H1 (cell line): ENCODE data around the gene SLC43A2. TPM values are rescaled to one million over a fixed set of nuclear protein-coding genes. Genes with fewer than 3 reads are reported as not detected.

Source experiments
- BACH1 ChIP-seq: IDR thresholded peaks from 2 replicates; pipeline ENCODE4 v1.6.1; 2012; ENCODE audit warnings: low read length, improper control_type of control experiment
- BCL11A ChIP-seq, 2 experiments: IDR thresholded peaks; one replicate each; pipeline ENCODE4 v1.6.1; 2011; ENCODE audit warnings: low read depth in 2 of 2, low read length in 2 of 2, mild to moderate bottlenecking in 2 of 2
- CBX8 ChIP-seq: fragments of 300-800, 300-1000 bp; sonication (generic); IDR thresholded peaks from 2 replicates; pipeline ENCODE4 v1.7.1; 2016; ENCODE audit warnings: low read depth, low read length, borderline replicate concordance
- GABPA ChIP-seq: IDR thresholded peaks from 2 replicates; pipeline ENCODE4 v1.6.1; 2011; ENCODE audit warnings: mild to moderate bottlenecking, low read length, moderate library complexity, borderline replicate concordance; ENCODE audit not compliant: insufficient read depth
- GTF2F1 ChIP-seq: IDR thresholded peaks from 2 replicates; pipeline ENCODE4 v1.6.1; 2012; ENCODE audit warnings: low read depth, low read length, improper control_type of control experiment, borderline replicate concordance
- HDAC2 ChIP-seq, 2 experiments: fragments of 300-600 bp in 1 of 2; sonication (generic) in 1 of 2; IDR thresholded peaks; 2 replicates each; pipeline ENCODE4 v1.6.1; 2011 to 2012; ENCODE audit warnings: low read depth in 2 of 2, low read length in 2 of 2, mild to moderate bottlenecking in 2 of 2, moderate library complexity in 2 of 2, borderline replicate concordance in 1 of 2, inconsistent platforms in 1 of 2
- KDM1A ChIP-seq: fragments of 200-600, 300-600 bp; sonication (generic); IDR thresholded peaks from 2 replicates; pipeline ENCODE4 v1.7.1; 2016; ENCODE audit warnings: mild to moderate bottlenecking, low read length, borderline replicate concordance
- KDM5A ChIP-seq: fragments of 200-600 bp; IDR thresholded peaks from 2 replicates; pipeline ENCODE4 v1.7.1; 2012; ENCODE audit warnings: mild to moderate bottlenecking, low read length, inconsistent platforms, mixed read lengths
- NANOG ChIP-seq: IDR thresholded peaks from 2 replicates; pipeline ENCODE4 v1.6.1; 2011; ENCODE audit warnings: low read length, low read depth, mild to moderate bottlenecking, inconsistent platforms; ENCODE audit not compliant: insufficient read depth, poor library complexity, severe bottlenecking
- RNF2 ChIP-seq: fragments of 200-900, 300-1000 bp; sonication (generic); IDR thresholded peaks from 2 replicates; pipeline ENCODE4 v1.7.1; 2016; ENCODE audit warnings: borderline replicate concordance, low read depth, mild to moderate bottlenecking, antibody characterized with exemption, low read length; ENCODE audit not compliant: poor library complexity, severe bottlenecking; ENCODE audit errors: missing control alignments
- RXRA ChIP-seq: IDR thresholded peaks from 2 replicates; pipeline ENCODE4 v1.6.1; 2011; ENCODE audit warnings: low read depth, mild to moderate bottlenecking, low read length, moderate library complexity; ENCODE audit not compliant: insufficient read depth
- SIN3A ChIP-seq, 2 experiments: IDR thresholded peaks in 1 of 2; conservative IDR thresholded peaks in 1 of 2; 2 replicates each; pipeline ENCODE4 v1.6.1; 2011 to 2012; ENCODE audit warnings: low read length in 2 of 2, improper control_type of control experiment in 1 of 2, low read depth in 1 of 2, mild to moderate bottlenecking in 1 of 2
- SP1 ChIP-seq: IDR thresholded peaks from 2 replicates; pipeline ENCODE4 v1.6.1; 2011; ENCODE audit warnings: low read depth, low read length
- SUZ12 ChIP-seq: fragments of 200-600 bp; sonication (generic); IDR thresholded peaks from 2 replicates; pipeline ENCODE4 v1.6.1; 2012; ENCODE audit warnings: mild to moderate bottlenecking, inconsistent platforms, low read length, moderate library complexity, mixed read lengths
- TAF1 ChIP-seq: IDR thresholded peaks from 2 replicates; pipeline ENCODE4 v1.6.1; 2011; ENCODE audit warnings: mild to moderate bottlenecking, low read depth, low read length
- TAF7 ChIP-seq: optimal IDR thresholded peaks from 2 replicates; pipeline ENCODE3; 2011; ENCODE audit warnings: low read depth, mild to moderate bottlenecking, inconsistent platforms, low read length, moderate library complexity, borderline replicate concordance
- TBP ChIP-seq: IDR thresholded peaks from 2 replicates; pipeline ENCODE4 v1.6.1; 2011; ENCODE audit warnings: low read depth, low read length, improper control_type of control experiment
- TEAD4 ChIP-seq: IDR thresholded peaks from 2 replicates; pipeline ENCODE4 v1.6.1; 2012; ENCODE audit warnings: low read depth, low read length, inconsistent platforms, mixed read lengths
- YY1 ChIP-seq: IDR thresholded peaks from 2 replicates; pipeline ENCODE4 v1.6.1; 2011; ENCODE audit warnings: low read depth, mild to moderate bottlenecking, low read length
- polyA plus RNA-seq, 7 experiments: library from polyadenylated mRNA; depleted of rRNA in 3 of 7; stranded (reverse) in 5 of 7; unstranded in 2 of 7; fragments of >200 nt in 5 of 7; fragments of 200-250 nt in 2 of 7; gene quantifications; 1 replicate in 5 of 7; 2 replicates in 1 of 7; 4 replicates in 1 of 7; pipeline versions ENCODE4 v1.2.1 to v1.2.3, GENCODE V29; 2011 to 2013; ENCODE audit warnings: missing spikeins in 2 of 7, mixed read lengths in 2 of 7
- total RNA-seq: library from RNA; stranded (reverse); fragmentation: NEBNext Ultra II Directional; extraction: Animal tissue kit (Norgen Biotek cat#: 25700); gene quantifications from 2 replicates; pipeline ENCODE4 v1.2.1, GENCODE V29; 2021
- TF ChIP-seq, protein P1 (sequence below): IDR thresholded peaks from 2 replicates; pipeline ENCODE4 v1.6.1; 2012; ENCODE audit warnings: inconsistent platforms
- TF ChIP-seq, protein P2 (sequence below): IDR thresholded peaks from 2 replicates; pipeline ENCODE4 v1.6.1; 2011; ENCODE audit warnings: low read length, improper control_type of control experiment

Gene SLC43A2
- total and polyA plus RNA-seq, 2 of the 8 experiments (the other 6 are each of a cell fraction or from before 2014, with no cell fraction given), result 6.6 to 10.5 TPM

GRCh38 chr17:1627982-1628855 is at the start of gene SLC43A2 (continued):
- TF ChIP-seq RNF2 (no peak), RXRA (no peak), YY1 (no peak), SUZ12 (no peak), BCL11A (IDR thresholded peaks at IDR 0.05; ENCODE audit: low read depth in 2 of 2, low read length in 2 of 2) (no peak), SP1 (peak; percentile 75), TEAD4 (no peak), NANOG (no peak), TAF7 (no peak), SIN3A (conservative IDR thresholded peaks at IDR 0.05 in 1 of 2, IDR thresholded peaks at IDR 0.05 in 1 of 2; ENCODE audit: low read depth in 1 of 2, low read length in 2 of 2) (peak; percentile 87 to 89; a peak in 3 of 4 replicates), TAF1 (no peak; the same call in 1 of the 2 replicates), BACH1 (no peak), GTF2F1 (no peak), CBX8 (no peak), KDM1A (no peak), HDAC2 (IDR thresholded peaks at IDR 0.05; ENCODE audit: borderline replicate concordance in 1 of 2, low read depth in 2 of 2, low read length in 2 of 2) (peak in 1 of 2 experiments; percentile 49; a peak in 1 of 4 replicates), TBP (no peak), GABPA (0 out of 2 replicates have a peak, but pooled peaks have one; percentile 19), KDM5A (no peak)
- TF ChIP-seq, protein P1, sequence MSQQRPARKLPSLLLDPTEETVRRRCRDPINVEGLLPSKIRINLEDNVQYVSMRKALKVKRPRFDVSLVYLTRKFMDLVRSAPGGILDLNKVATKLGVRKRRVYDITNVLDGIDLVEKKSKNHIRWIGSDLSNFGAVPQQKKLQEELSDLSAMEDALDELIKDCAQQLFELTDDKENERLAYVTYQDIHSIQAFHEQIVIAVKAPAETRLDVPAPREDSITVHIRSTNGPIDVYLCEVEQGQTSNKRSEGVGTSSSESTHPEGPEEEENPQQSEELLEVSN, result peak; percentile 42
- TF ChIP-seq, protein P2, sequence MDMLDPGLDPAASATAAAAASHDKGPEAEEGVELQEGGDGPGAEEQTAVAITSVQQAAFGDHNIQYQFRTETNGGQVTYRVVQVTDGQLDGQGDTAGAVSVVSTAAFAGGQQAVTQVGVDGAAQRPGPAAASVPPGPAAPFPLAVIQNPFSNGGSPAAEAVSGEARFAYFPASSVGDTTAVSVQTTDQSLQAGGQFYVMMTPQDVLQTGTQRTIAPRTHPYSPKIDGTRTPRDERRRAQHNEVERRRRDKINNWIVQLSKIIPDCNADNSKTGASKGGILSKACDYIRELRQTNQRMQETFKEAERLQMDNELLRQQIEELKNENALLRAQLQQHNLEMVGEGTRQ, result no peak
